HUES6 (cell line): ENCODE data around the gene MEGF6.

Experiments
- H3K27ac ChIP-seq: 2 replicates; pipeline ENCODE4 v1.7.0; 2013; ENCODE audit warnings: low read depth, mild to moderate bottlenecking, low read length, inconsistent platforms
- H3K27me3 ChIP-seq: 2 replicates; pipeline ENCODE4 v1.6.1; 2013; ENCODE audit warnings: low read length; ENCODE audit not compliant: control insufficient read depth, insufficient read depth
- H3K36me3 ChIP-seq: 2 replicates; pipeline ENCODE4 v1.6.1; 2013; ENCODE audit warnings: low read length; ENCODE audit not compliant: control insufficient read depth, insufficient read depth
- H3K4me1 ChIP-seq: 2 replicates; pipeline ENCODE4 v1.6.1; 2013; ENCODE audit warnings: low read length; ENCODE audit not compliant: control insufficient read depth, insufficient read depth
- H3K4me3 ChIP-seq: 2 replicates; pipeline ENCODE4 v1.5.1; 2013; ENCODE audit warnings: low read depth, low read length
- H3K9ac ChIP-seq: one replicate; pipeline ENCODE4 v1.6.1; 2013; ENCODE audit warnings: mild to moderate bottlenecking, low read length
- H3K9me3 ChIP-seq: 2 replicates; pipeline ENCODE4 v1.6.1; 2013; ENCODE audit warnings: low read depth, low read length; ENCODE audit not compliant: control insufficient read depth, insufficient read depth

Gene MEGF6

DNA sequence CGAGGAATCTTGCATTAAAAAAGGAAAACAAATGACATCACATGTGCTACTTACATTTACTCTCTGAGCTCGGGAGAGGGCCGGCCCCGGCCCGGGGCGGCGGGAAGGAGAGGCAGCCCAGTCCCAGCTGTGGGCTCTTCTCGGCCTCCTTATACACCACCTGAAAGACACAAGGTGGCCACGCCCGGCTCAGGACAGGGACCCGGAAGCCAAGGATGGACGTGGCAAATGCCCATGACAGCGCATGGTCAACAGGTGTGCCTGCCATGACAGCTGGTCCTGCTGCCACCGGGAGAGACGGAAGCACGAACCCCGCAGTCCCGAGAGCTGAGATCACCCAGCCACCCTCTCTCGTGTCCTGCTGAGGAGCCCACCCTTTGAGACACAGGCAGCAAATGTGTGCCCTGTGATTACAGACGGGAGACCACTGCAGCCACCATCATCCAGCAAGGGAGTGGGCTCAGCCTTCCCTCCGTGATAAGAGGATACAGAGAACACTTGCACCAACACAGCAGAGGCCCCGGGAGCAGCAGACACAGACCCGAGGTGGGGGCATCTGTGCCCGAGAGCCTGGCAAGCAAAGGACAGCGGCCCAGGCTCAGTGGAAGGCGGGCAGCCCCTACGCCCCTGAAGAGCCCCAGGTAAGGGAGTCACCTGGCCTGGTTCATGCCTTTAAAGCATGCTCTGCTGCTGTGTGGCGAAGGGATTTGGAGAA lies 22.2 kb upstream of the MEGF6 start:
- no peak overlapping the region for H3K9ac ChIP-seq
- no peak overlapping the region for H3K27ac ChIP-seq
- H3K27me3 ChIP-seq = no peaks in the 10 kb centered on the region
- H3K36me3 ChIP-seq = peaks cover 82% of the 10 kb centered on the region
- no peaks in the 10 kb centered on the region for H3K9me3 ChIP-seq
- H3K4me1 ChIP-seq = no peaks in the 10 kb centered on the region
- no peak overlapping the region for H3K4me3 ChIP-seq

DNA sequence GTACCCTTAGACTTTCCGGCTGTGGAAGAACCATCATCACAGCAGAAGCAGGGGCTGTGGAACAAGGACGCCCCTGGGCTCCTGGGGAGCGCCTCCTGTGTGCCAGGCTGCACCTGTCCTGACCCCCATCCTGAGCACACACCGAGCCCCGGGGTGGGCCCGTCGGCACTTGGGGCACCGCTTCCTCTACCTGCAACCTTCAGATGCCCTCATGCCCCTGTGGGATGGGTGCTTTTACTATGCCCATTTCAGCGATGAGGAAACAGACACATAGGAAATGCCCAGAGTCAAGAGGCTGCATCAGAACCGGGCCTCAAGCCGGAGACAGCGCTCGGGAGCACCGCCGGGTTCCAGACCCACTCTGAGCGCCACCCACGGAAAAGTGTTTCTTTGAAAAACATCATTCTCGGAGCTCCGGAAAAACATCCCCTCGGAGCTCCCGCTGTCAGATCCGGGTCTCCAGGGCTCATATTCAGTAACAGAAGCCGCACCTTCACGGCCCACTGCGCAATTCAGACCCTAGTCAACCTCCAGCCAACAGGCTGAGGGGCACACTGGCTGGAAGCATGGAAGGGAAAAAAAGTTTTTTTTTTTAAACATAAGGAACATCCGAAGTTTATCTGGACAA lies 21.5 kb upstream of the MEGF6 start:
- Histone ChIP-seq H3K9ac (no peak overlapping the region), H3K4me3 (no peak overlapping the region), H3K36me3 (peaks cover 82% of the 10 kb centered on the region), H3K27ac (no peak overlapping the region), H3K9me3 (no peaks in the 10 kb centered on the region), H3K4me1 (no peaks in the 10 kb centered on the region), H3K27me3 (no peaks in the 10 kb centered on the region)

DNA sequence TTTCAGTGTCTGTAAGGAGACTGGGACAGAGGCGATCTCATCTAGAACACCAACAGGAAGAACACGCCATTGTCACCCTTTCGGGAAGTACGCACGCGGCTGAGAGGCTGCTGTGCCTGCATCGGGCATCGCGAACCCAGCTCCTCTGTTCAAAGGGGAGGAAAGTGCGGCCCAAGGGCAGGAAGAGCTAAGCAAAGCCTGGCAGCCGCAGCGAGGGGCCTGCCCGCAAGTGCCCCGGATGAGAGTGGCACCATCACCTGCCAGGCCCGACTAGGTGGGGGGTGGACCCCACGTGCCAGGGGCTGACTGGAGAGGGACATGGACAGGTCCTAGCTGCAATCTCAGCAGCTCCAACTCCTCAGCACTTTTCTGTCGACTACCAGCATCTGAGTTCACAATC lies 21.0 kb upstream of the MEGF6 start:
- no peak overlapping the region for H3K4me3 ChIP-seq
- no peaks in the 10 kb centered on the region for H3K9me3 ChIP-seq
- peaks cover 82% of the 10 kb centered on the region for H3K36me3 ChIP-seq
- no peak overlapping the region for H3K27ac ChIP-seq
- H3K9ac ChIP-seq = no peak overlapping the region
- no peaks in the 10 kb centered on the region for H3K27me3 ChIP-seq
- no peaks in the 10 kb centered on the region for H3K4me1 ChIP-seq

DNA sequence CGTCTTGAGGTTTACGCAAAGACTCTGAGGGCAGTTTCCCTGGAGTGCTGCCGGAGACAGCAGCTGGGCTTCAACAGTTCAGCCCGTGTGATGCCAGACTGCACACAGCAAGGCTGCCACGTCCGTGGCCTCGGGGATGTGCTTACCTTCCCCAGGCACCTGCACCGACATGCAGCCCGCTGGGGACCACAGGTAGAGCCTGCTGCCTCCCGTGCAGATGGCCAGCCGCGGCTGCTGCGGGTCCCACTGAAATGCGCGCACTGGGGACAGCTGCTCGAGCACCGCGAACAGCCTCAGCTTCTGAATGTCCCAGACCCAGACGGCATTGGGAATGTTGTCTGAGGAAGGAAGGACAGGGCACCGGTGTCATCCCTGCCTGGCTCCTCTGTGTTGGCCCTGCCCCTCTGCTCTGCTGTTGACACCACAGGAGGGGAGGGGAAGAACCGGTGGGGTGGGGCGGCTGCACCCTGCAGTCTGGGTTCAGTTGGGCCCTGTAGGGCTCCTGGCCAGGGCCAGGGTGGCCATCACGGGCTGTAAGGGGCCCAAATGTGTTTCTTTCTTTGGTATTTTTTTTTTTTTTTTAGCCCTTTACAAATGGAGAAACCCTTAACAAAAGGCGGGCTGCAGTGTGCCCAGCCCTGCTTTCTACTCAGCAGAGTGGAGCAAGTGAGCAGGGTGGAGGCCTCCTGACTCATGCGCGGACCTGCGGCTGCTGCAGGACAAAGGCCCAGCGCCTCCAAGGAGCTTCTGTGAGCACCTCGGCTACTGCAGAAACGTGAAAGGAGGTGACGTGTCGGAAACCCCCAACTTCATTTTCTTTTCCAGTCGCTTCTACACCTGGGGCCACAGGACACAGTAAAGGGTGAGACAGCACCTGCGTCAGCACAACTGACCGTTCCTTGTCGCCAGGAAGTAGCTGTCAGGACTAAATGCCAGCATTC lies 20.3 kb upstream of the MEGF6 start:
- Histone ChIP-seq H3K36me3 (peaks cover 77% of the 10 kb centered on the region), H3K27me3 (no peaks in the 10 kb centered on the region), H3K9me3 (no peaks in the 10 kb centered on the region), H3K9ac (no peak overlapping the region), H3K4me1 (no peaks in the 10 kb centered on the region), H3K4me3 (no peak overlapping the region), H3K27ac (0 out of 2 replicates have a peak overlapping the region, but pooled peaks have one; percentile 8)

DNA sequence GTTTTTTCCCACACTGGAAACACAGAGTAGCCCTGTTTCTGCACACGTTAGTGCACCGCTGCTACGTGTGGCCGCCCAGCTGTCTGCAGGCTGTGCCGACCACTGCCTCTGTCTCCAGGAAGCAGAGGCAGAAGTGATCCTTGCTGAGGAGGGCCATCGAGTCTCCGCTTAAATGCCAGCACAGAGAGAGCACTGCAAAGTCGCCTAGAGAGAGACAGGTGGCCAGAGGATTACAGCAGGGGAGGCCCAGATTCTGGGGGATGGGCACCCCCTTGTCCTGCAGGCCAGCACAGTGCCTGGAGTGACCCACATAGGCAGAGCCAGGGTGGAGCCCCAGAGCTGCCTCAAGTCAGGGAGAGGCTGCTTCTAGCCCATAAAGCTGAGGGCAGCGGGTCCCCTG lies 19.6 kb upstream of the MEGF6 start:
- Histone ChIP-seq H3K36me3 (peaks cover 71% of the 10 kb centered on the region), H3K9ac (no peak overlapping the region), H3K27me3 (no peaks in the 10 kb centered on the region), H3K9me3 (no peaks in the 10 kb centered on the region), H3K4me3 (no peak overlapping the region), H3K4me1 (peaks cover under 1% of the 10 kb centered on the region; the same call in 1 of the 2 replicates), H3K27ac (no peak overlapping the region)

DNA sequence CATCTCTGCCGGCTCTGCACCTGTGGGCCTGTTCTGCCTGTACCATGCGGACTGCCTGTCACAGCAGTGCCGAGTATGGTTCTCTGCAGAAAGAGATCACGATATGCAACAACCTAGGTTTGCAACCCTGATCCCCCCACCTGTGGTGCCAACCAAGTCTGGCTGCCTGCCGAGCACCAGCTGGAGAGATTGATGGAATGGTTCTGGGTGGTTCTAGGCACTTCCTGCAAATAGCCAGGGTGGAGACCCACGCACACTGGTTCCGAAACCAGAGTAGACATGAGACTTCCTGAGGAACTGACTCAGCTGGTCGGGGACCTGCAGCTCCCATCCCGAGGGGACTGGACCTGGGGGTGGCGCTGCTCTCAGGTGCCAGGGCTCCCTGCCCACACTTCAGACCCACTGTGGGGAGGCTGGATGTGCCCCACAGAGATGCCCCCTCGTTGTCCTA lies 18.9 kb upstream of the MEGF6 start:
- H3K9me3 ChIP-seq = no peaks in the 10 kb centered on the region
- no peak overlapping the region for H3K9ac ChIP-seq
- peaks cover 3% of the 10 kb centered on the region; the same call in 1 of the 2 replicates for H3K4me1 ChIP-seq
- no peaks in the 10 kb centered on the region for H3K27me3 ChIP-seq
- no peak overlapping the region for H3K4me3 ChIP-seq
- no peak overlapping the region for H3K27ac ChIP-seq
- peaks cover 63% of the 10 kb centered on the region for H3K36me3 ChIP-seq

DNA sequence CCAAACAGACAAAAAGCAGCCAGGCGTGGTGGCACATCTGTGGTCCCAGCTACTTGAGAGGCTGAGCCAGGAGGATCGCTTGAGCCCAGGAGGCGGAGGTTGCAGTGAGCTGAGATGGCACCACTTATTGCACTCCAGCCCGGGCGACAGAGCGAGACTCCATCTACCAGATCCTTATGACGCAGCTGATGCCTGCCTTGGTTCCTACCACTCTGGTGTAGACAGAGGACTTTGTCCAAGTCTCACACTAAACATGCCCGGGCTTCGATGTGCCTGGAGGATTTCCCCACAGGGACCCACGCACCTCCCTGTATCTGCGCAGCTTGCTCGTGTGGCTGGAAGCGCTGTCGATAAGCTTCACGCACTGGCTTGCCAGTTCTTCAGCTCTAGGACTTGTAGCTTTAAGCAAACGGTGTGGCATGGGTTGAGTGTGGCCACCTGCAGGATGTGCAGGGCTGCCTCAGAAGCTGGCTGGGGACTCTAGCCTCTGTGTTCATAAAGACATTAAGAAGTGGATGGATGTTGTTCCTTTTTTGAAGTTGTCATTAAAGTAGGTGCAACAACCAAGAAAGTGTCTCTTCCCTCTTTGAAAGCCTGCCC lies 18.4 kb upstream of the MEGF6 start:
- Histone ChIP-seq H3K9me3 (no peaks in the 10 kb centered on the region), H3K36me3 (peaks cover 58% of the 10 kb centered on the region), H3K9ac (no peak overlapping the region), H3K27ac (no peak overlapping the region), H3K4me1 (peaks cover 3% of the 10 kb centered on the region; the same call in 1 of the 2 replicates), H3K4me3 (no peak overlapping the region), H3K27me3 (no peaks in the 10 kb centered on the region)

DNA sequence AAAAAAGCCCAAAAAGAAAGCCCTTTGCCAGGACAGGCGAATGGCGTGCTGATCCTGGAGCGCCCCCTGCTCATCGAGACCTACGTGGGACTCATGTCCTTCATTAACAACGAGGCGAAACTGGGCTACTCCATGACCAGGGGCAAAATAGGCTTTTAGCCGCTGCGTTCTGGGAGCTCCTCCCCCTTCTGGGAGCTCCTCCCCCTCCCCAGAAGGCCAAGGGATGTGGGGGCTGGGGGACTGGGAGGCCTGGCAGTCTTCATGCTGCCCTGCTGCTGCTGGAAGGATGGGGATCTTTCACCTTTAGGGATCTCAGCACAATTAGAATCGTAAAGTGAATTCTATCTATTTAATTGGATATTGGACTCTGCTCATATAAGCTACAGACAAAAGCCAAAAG lies 17.1 kb upstream of the MEGF6 start:
- peaks cover 7% of the 10 kb centered on the region; the same call in 1 of the 2 replicates for H3K27me3 ChIP-seq
- no peak overlapping the region for H3K4me3 ChIP-seq
- H3K36me3 ChIP-seq = peaks cover 46% of the 10 kb centered on the region
- no peaks in the 10 kb centered on the region for H3K9me3 ChIP-seq
- H3K27ac ChIP-seq = no peak overlapping the region
- no peak overlapping the region for H3K9ac ChIP-seq
- H3K4me1 ChIP-seq = peaks cover 7% of the 10 kb centered on the region; the same call in 1 of the 2 replicates

DNA sequence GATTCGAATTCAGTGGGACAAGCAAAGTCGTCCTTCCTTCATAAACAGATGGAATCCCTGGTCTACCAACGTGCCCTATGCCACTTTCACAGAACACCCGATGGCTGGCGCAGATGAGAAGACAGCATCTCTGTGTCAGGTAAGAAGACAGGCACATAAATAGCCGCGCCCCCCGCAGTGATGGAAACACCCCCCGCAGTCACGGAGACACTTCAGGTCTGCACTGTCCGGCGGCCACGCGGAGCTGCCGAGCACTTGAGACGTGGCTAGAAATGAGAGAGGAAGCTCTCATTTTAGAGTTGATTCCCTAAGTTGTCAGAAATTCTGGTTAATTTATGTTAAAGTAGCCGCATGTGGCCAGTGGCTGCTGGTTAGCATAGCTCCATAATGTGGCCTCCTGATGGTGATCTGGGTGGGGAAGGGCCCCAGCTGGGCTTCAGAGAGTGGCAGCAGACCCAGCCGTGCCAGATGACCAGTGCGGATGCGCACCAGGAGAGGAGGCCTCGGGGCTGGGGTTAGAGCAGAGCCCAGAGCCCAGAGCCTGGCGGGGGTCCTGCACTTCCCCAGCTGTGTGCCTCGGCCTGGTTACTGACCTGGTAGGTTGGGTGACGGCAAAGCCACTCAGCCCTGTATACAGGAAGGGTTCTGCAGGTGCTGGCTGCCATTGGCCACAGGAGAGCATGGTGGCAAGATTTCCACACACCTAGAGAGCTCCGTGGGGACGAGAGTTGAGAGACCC lies 16.4 kb upstream of the MEGF6 start:
- Histone ChIP-seq H3K9me3 (no peaks in the 10 kb centered on the region), H3K36me3 (peaks cover 45% of the 10 kb centered on the region), H3K4me3 (no peak overlapping the region), H3K9ac (no peak overlapping the region), H3K4me1 (peaks cover 8% of the 10 kb centered on the region; the same call in 1 of the 2 replicates), H3K27ac (no peak overlapping the region), H3K27me3 (peaks cover 11% of the 10 kb centered on the region; the same call in 1 of the 2 replicates)

DNA sequence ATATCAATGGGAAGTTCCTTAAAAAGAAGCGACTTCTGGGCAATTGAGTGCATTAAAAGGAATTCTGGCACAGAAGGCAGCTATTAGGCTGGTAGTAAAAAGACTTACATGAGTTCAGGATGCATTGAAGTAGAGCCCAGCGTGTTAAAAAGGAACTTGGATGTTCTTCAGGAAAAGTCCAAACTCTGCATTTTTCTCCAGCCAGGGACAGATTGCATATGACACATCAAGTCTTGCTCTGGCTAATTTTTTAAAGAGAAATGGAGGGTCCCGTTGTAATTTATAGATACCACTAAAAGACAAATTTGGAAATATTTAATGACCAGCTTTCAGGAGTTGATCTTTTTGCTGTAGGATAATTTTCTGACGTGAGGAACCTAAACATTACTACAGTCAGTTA lies 14.7 kb upstream of the MEGF6 start:
- Histone ChIP-seq H3K4me3 (peak overlapping the region; percentile 94), H3K36me3 (peaks cover 34% of the 10 kb centered on the region), H3K9ac (no peak overlapping the region), H3K27ac (no peak overlapping the region), H3K4me1 (peaks cover 8% of the 10 kb centered on the region; the same call in 1 of the 2 replicates), H3K9me3 (no peaks in the 10 kb centered on the region), H3K27me3 (peaks cover 12% of the 10 kb centered on the region; the same call in 1 of the 2 replicates)
